ENCODE measurements around the gene SHISA5. TPM values are rescaled to one million over a fixed set of nuclear protein-coding genes. Genes with fewer than 3 reads are reported as not detected.

SHISA5 gene
- total RNA-seq, 4 donors from 2014 or later = 101 to 158 (median 148) TPM

GRCh38 chr3:48437812-48438211, 66.2 kb downstream of the SHISA5 start:
- Histone ChIP-seq H3K27ac (replicated peaks in 1 of 4) (no peak overlapping the region), H3K4me1 (peaks cover 48 to 66% (median 65%) of the 10 kb centered on the region in 4 donors), H3K27me3 (no peaks in the 10 kb centered on the region), H3K36me3 (peaks cover 5 to 23% (median 14%) of the 10 kb centered on the region in 4 donors), H3K9me3 (no peaks in the 10 kb centered on the region), H3K4me3 (no peak overlapping the region)
- WGBS = 82% methylated on average over 4 of the region's 4 CpGs
- intact Hi-C loops (cut with DNase I) = loop anchor here (2.0 kb wide), 1 partner anchor 165 kb away; no protein-coding TSS in a partner anchor
- DNase-seq (ENCODE audit: extremely low spot score) = no peak
- TF ChIP-seq POLR2A (IDR thresholded peaks at IDR 0.05; ENCODE audit: low read depth) (no peak), EP300 (IDR thresholded peaks at IDR 0.05) (no peak), CTCF (IDR thresholded peaks at IDR 0.05) (no peak), POLR2AphosphoS5 (IDR thresholded peaks at IDR 0.05) (no peak)

GRCh38 chr3:48436855-48437254, 67.1 kb downstream of the SHISA5 start:
- no peaks in the 10 kb centered on the region for H3K9me3 ChIP-seq
- TF ChIP-seq CTCF (IDR thresholded peaks at IDR 0.05) (no peak), EP300 (IDR thresholded peaks at IDR 0.05) (no peak), POLR2A (IDR thresholded peaks at IDR 0.05; ENCODE audit: low read depth) (no peak), POLR2AphosphoS5 (IDR thresholded peaks at IDR 0.05) (no peak)
- intact Hi-C loops (cut with DNase I) = loop anchor here (2.0 kb wide), 1 partner anchor 164 kb away; no protein-coding TSS in a partner anchor
- DNase-seq (ENCODE audit: extremely low spot score) = no peak
- 88% methylated on average over 7 of the region's 7 CpGs for WGBS
- H3K27ac ChIP-seq (replicated peaks in 1 of 4) = peak overlapping the region in 2 of 4 donors; percentile 98 to 99
- peaks cover 47 to 67% (median 65%) of the 10 kb centered on the region in 4 donors for H3K4me1 ChIP-seq
- H3K4me3 ChIP-seq = no peak overlapping the region
- no peaks in the 10 kb centered on the region for H3K27me3 ChIP-seq
- peaks cover 3 to 20% (median 17%) of the 10 kb centered on the region in 4 donors for H3K36me3 ChIP-seq

GRCh38 chr3:48436477-48436787, 67.5 kb downstream of the SHISA5 start:
- Histone ChIP-seq H3K9me3 (no peaks in the 10 kb centered on the region), H3K27ac (replicated peaks in 1 of 4) (peak overlapping the region; percentile 93 to 99 (median 98)), H3K4me3 (no peak overlapping the region), H3K27me3 (no peaks in the 10 kb centered on the region), H3K36me3 (peaks cover 0 to 17% (median 15%) of the 10 kb centered on the region in 4 donors), H3K4me1 (peaks cover 42 to 66% (median 64%) of the 10 kb centered on the region in 4 donors)
- WGBS = 0% methylated on average over 1 of the region's 1 CpG
- TF ChIP-seq CTCF (IDR thresholded peaks at IDR 0.05) = no peak
- TF ChIP-seq EP300 (IDR thresholded peaks at IDR 0.05) = no peak
- no peak for TF ChIP-seq POLR2AphosphoS5 (IDR thresholded peaks at IDR 0.05)
- no peak for TF ChIP-seq POLR2A (IDR thresholded peaks at IDR 0.05; ENCODE audit: low read depth)
- intact Hi-C loops (cut with DNase I) = loop anchor here (2.0 kb wide), 1 partner anchor 164 kb away; no protein-coding TSS in a partner anchor
- no peak for DNase-seq (ENCODE audit: extremely low spot score)

- TF ChIP-seq EP300 (IDR thresholded peaks at IDR 0.05) (no peak), POLR2AphosphoS5 (IDR thresholded peaks at IDR 0.05) (peak; percentile 15 to 72), POLR2A (IDR thresholded peaks at IDR 0.05; ENCODE audit: low read depth) (no peak), CTCF (IDR thresholded peaks at IDR 0.05) (peak; percentile 99 to 100 (median 100))
- 37% methylated on average over 6 of the region's 7 CpGs for WGBS
- no peaks in the 10 kb centered on the region for H3K9me3 ChIP-seq
Observed at GRCh38 chr3:48435774-48436476, 68.0 kb downstream of the SHISA5 start.

More at GRCh38 chr3:48435774-48436476, 68.0 kb downstream of the SHISA5 start:
- H3K36me3 ChIP-seq = peaks cover 0 to 17% (median 14%) of the 10 kb centered on the region in 4 donors
- DNase-seq (ENCODE audit: extremely low spot score) = no peak
- H3K27me3 ChIP-seq = no peaks in the 10 kb centered on the region
- intact Hi-C loops (cut with DNase I) = loop anchor here (1.0 to 2.0 kb wide), 2 partner anchors 35 to 163 kb away; no protein-coding TSS in a partner anchor
- H3K4me3 ChIP-seq = peak overlapping the region in 1 of 4 donors; percentile 2
- peak overlapping the region; percentile 93 to 99 (median 98) for H3K27ac ChIP-seq (replicated peaks in 1 of 4)
- peaks cover 37 to 65% (median 63%) of the 10 kb centered on the region in 4 donors for H3K4me1 ChIP-seq

Measured in esophagus muscularis mucosa (tissue), 4 donors.